Fibroblast of lung (primary cell): Measurements from ENCODE around the gene CSNK1D. TPM values are rescaled to one million over a fixed set of nuclear protein-coding genes. Genes with fewer than 3 reads are reported as not detected.

Experiments
- polyA plus RNA-seq, 2 donors: library from polyadenylated mRNA; depleted of rRNA in 1 of 2; stranded (reverse) in 1 of 2; unstranded in 1 of 2; fragments of >200 nt; gene quantifications; 2 replicates each; pipeline ENCODE4 v1.2.1, GENCODE V29; 2011 to 2012; ENCODE audit warnings: missing spikeins in 1 of 2
- total RNA-seq: library from RNA; depleted of rRNA; stranded (reverse); fragments of >200 nt; gene quantifications from 2 replicates; pipeline ENCODE4 v1.2.1, GENCODE V29; 2014

CSNK1D gene
- total and polyA plus RNA-seq, 2 donors (not counting 1 experiment from before 2014, with no cell fraction given) = 64.9 to 112 TPM

Other genes with a start within 250 kb of the CSNK1D start
- gene RAC3, start 242.0 kb downstream of the CSNK1D start, total RNA-seq = 5.6 and 6.6 TPM in 2 replicates
- gene RAC3, start 242.0 kb downstream of the CSNK1D start, polyA plus RNA-seq = 4.3 and 4.7 TPM in 2 replicates
- gene DCXR, start 236.0 kb downstream of the CSNK1D start, total RNA-seq = 38.3 and 43.6 TPM in 2 replicates
- 34.8 and 75.3 TPM in 2 replicates for gene DCXR, start 236.0 kb downstream of the CSNK1D start, polyA plus RNA-seq
- 38.5 and 48.9 TPM in 2 replicates for gene RFNG, start 221.9 kb downstream of the CSNK1D start, total RNA-seq
- gene RFNG, start 221.9 kb downstream of the CSNK1D start, polyA plus RNA-seq = 14.1 and 14.5 TPM in 2 replicates
- 67.0 and 76.6 TPM in 2 replicates for gene GPS1, start 221.8 kb downstream of the CSNK1D start, total RNA-seq
- 53.3 and 86.1 TPM in 2 replicates for gene GPS1, start 221.8 kb downstream of the CSNK1D start, polyA plus RNA-seq
- 41.0 and 46.2 TPM in 2 replicates for gene DUS1L, start 207.9 kb downstream of the CSNK1D start, total RNA-seq
- 24.6 and 40.9 TPM in 2 replicates for gene DUS1L, start 207.9 kb downstream of the CSNK1D start, polyA plus RNA-seq
- gene FASN, start 175.5 kb downstream of the CSNK1D start, total RNA-seq = 85.0 and 242 TPM in 2 replicates
- gene FASN, start 175.5 kb downstream of the CSNK1D start, polyA plus RNA-seq = 36.8 and 84.2 TPM in 2 replicates
- gene CCDC57, start 60.9 kb downstream of the CSNK1D start, total RNA-seq = 8.2 and 10.1 TPM in 2 replicates
- 4.3 and 7.1 TPM in 2 replicates for gene CCDC57, start 60.9 kb downstream of the CSNK1D start, polyA plus RNA-seq
- 99.4 and 107 TPM in 2 replicates for gene SLC16A3, start 44.7 kb downstream of the CSNK1D start, total RNA-seq
- 36.0 and 71.0 TPM in 2 replicates for gene SLC16A3, start 44.7 kb downstream of the CSNK1D start, polyA plus RNA-seq
- under 0.01 and 0.17 TPM in 2 replicates for gene CD7, start 43.9 kb upstream of the CSNK1D start, total RNA-seq
- gene CD7, start 43.9 kb upstream of the CSNK1D start, polyA plus RNA-seq = not detected in 2 replicates
- 17.3 and 31.1 TPM in 2 replicates for gene SECTM1, start 60.1 kb upstream of the CSNK1D start, total RNA-seq
- gene SECTM1, start 60.1 kb upstream of the CSNK1D start, polyA plus RNA-seq = 17.5 and 21.0 TPM in 2 replicates
- 0.17 TPM in 1 of 2 replicates, not detected in the other for gene TEX19, start 85.5 kb upstream of the CSNK1D start, total RNA-seq
- gene TEX19, start 85.5 kb upstream of the CSNK1D start, polyA plus RNA-seq = 0.05 TPM in 1 of 2 replicates, not detected in the other
- not detected in 2 replicates for gene UTS2R, start 98.1 kb upstream of the CSNK1D start, total RNA-seq
- gene UTS2R, start 98.1 kb upstream of the CSNK1D start, polyA plus RNA-seq = not detected in 2 replicates
- gene HEXD, start 144.6 kb upstream of the CSNK1D start, total RNA-seq = 16.7 and 18.2 TPM in 2 replicates
- gene HEXD, start 144.6 kb upstream of the CSNK1D start, polyA plus RNA-seq = 5.0 and 6.4 TPM in 2 replicates
- 18.2 and 27.1 TPM in 2 replicates for gene OGFOD3, start 144.9 kb upstream of the CSNK1D start, total RNA-seq
- gene OGFOD3, start 144.9 kb upstream of the CSNK1D start, polyA plus RNA-seq = 25.6 and 30.7 TPM in 2 replicates
- 64.1 and 77.6 TPM in 2 replicates for gene CYBC1, start 177.1 kb upstream of the CSNK1D start, total RNA-seq
- gene CYBC1, start 177.1 kb upstream of the CSNK1D start, polyA plus RNA-seq = 62.7 and 69.9 TPM in 2 replicates
- gene NARF, start 185.0 kb upstream of the CSNK1D start, total RNA-seq = 22.0 and 30.0 TPM in 2 replicates
- gene NARF, start 185.0 kb upstream of the CSNK1D start, polyA plus RNA-seq = 34.5 and 38.7 TPM in 2 replicates
- 25.4 and 33.2 TPM in 2 replicates for gene FOXK2, start 246.0 kb upstream of the CSNK1D start, total RNA-seq
- gene FOXK2, start 246.0 kb upstream of the CSNK1D start, polyA plus RNA-seq = 23.5 and 24.2 TPM in 2 replicates